CD4-positive, alpha-beta T cell treated with Interferon alpha-2 for 1 hour (primary cell): ENCODE data around the gene ZNF559.
"Not testable (repeated sequence)": the region's sequence is repeated elsewhere in the genome, so short reads cannot be mapped to it uniquely, and the experiment has no call there.

Experiments
- DNase-seq, 2 donors: peaks; one replicate each; pipeline ENCODE4 v3.0.0-alpha.2; 2020 to 2022

The ZNF559 gene

GRCh38 chr19:9323919-9324583, at the start of gene ZNF559:
ZNF559 (plus strand) TSS chr19:9324179; CDS start chr19:9338550, 14,371 bp downstream.
- peak; percentile 96 to 97 for DNase-seq

GRCh38 chr19:9283485-9283884, 40.5 kb upstream of the ZNF559 start:
- DNase-seq = peak in 1 of 2 donors; percentile 24

- DNase-seq = no peak
These were observed 34.6 kb upstream of the ZNF559 start for GRCh38 chr19:9289231-9289884.

GRCh38 chr19:9295411-9295849, 28.5 kb upstream of the ZNF559 start:
- no peak for DNase-seq

- no peak for DNase-seq
These were observed 27.6 kb upstream of the ZNF559 start for GRCh38 chr19:9296336-9296735.

GRCh38 chr19:9306443-9306842, 17.5 kb upstream of the ZNF559 start:
- no peak for DNase-seq

- DNase-seq = no peak
These were observed 15.7 kb upstream of the ZNF559 start for GRCh38 chr19:9308091-9308770.

GRCh38 chr19:9309139-9309973, 14.6 kb upstream of the ZNF559 start, which contains the start of gene ZNF699:
ZNF699 (minus strand) TSS chr19:9309838; CDS start chr19:9305119, 4,719 bp downstream.
- DNase-seq = peak; percentile 98

- no peak for DNase-seq
These were observed 14.0 kb upstream of the ZNF559 start for GRCh38 chr19:9309974-9310446.

GRCh38 chr19:9313756-9314155, 10.2 kb upstream of the ZNF559 start:
- DNase-seq = no peak

- no peak for DNase-seq
These were observed 2.6 kb upstream of the ZNF559 start for GRCh38 chr19:9321338-9321737.

GRCh38 chr19:9321756-9322155, 2.2 kb upstream of the ZNF559 start:
- not testable (repeated sequence) for DNase-seq

- DNase-seq = not testable (repeated sequence)
These were observed 1.8 kb upstream of the ZNF559 start for GRCh38 chr19:9322201-9322600.

GRCh38 chr19:9323557-9323918, 441 bp upstream of the ZNF559 start:
- DNase-seq = peak; percentile 76 to 78

GRCh38 chr19:9324584-9324962, 594 bp downstream of the ZNF559 start:
- DNase-seq = no peak

GRCh38 chr19:9329999-9330398, 6.0 kb downstream of the ZNF559 start:
- DNase-seq = no peak

GRCh38 chr19:9342610-9343304, 18.8 kb downstream of the ZNF559 start:
- DNase-seq = no peak

GRCh38 chr19:9345005-9345404, 21.0 kb downstream of the ZNF559 start:
- no peak for DNase-seq

GRCh38 chr19:9348253-9348652, 24.3 kb downstream of the ZNF559 start:
- no peak for DNase-seq

- DNase-seq = no peak
These were observed 24.7 kb downstream of the ZNF559 start for GRCh38 chr19:9348671-9349070.

GRCh38 chr19:9352505-9352904, 28.5 kb downstream of the ZNF559 start:
- DNase-seq = no peak

GRCh38 chr19:9353011-9353410, 29.0 kb downstream of the ZNF559 start:
- no peak for DNase-seq
